Mammary epithelial cell (primary cell): ENCODE results near the gene ANKRD6.

Experiments used
- EZH2 ChIP-seq: IDR thresholded peaks from 2 replicates; pipeline ENCODE4 v1.6.1; 2012; ENCODE audit warnings: low read length, inconsistent platforms, borderline replicate concordance
- TF ChIP-seq, protein P1 (sequence below), 2 donors: IDR thresholded peaks in 1 of 2; conservative IDR thresholded peaks in 1 of 2; 2 replicates each; pipeline ENCODE4 v1.5.1; 2011 to 2012; ENCODE audit warnings: inconsistent platforms in 2 of 2, low read length in 2 of 2, mild to moderate bottlenecking in 2 of 2, control low read depth in 1 of 2, low read depth in 1 of 2; ENCODE audit not compliant: insufficient read depth in 1 of 2; ENCODE audit errors: extremely low read depth in 1 of 2

DNA sequence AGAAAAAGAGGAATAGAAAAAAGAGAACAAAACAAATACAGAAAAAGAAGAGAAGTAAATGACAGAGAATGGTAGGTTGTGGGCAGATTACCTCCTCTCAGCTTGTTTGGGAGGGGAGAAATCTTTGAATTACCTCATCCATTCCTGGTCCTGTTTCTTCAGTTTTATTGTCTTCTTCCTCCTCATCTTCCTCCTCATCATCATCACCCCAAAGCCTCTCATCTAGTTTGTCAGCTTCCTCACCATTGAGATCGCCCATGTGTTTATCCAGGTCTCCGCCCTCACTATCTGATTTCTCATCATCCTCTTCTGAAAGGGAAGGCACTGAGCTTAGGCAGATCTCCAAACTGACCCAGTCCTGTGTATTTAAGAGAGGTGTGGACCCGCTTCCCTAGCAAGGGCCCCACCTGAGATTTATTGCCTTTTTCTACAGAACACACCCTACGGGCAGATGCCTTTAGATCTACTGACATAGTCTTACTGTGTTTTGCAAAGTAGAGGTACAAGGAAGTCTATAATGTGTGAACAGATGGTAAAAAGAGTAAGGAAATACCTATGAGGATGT lies 229.8 kb downstream of the ANKRD6 start:
- TF ChIP-seq, protein P1, sequence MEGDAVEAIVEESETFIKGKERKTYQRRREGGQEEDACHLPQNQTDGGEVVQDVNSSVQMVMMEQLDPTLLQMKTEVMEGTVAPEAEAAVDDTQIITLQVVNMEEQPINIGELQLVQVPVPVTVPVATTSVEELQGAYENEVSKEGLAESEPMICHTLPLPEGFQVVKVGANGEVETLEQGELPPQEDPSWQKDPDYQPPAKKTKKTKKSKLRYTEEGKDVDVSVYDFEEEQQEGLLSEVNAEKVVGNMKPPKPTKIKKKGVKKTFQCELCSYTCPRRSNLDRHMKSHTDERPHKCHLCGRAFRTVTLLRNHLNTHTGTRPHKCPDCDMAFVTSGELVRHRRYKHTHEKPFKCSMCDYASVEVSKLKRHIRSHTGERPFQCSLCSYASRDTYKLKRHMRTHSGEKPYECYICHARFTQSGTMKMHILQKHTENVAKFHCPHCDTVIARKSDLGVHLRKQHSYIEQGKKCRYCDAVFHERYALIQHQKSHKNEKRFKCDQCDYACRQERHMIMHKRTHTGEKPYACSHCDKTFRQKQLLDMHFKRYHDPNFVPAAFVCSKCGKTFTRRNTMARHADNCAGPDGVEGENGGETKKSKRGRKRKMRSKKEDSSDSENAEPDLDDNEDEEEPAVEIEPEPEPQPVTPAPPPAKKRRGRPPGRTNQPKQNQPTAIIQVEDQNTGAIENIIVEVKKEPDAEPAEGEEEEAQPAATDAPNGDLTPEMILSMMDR (conservative IDR thresholded peaks at IDR 0.05 in 1 of 2, IDR thresholded peaks at IDR 0.05 in 1 of 2; ENCODE audit: extremely low read depth in 1 of 2, insufficient read depth in 1 of 2, low read depth in 1 of 2, low read length in 2 of 2) = no peak
- TF ChIP-seq EZH2 = no peak
